HFFc6 (cell line): ENCODE data around the gene ERVFRD-1. TPM values are rescaled to one million over a fixed set of nuclear protein-coding genes. Genes with fewer than 3 reads are reported as not detected.

Experiments used
- DNase-seq: peaks from one replicate; pipeline ENCODE4 v3.0.0-alpha.2; 2018
- H3K27ac Mint-ChIP-seq: 2 replicates; pipeline ENCODE4 v1.8.0; 2020; ENCODE audit warnings: mild to moderate bottlenecking, mixed read lengths
- H3K27me3 Mint-ChIP-seq: 2 replicates; pipeline ENCODE4 v1.8.0; 2021; ENCODE audit warnings: mild to moderate bottlenecking, moderate library complexity, mixed read lengths; ENCODE audit not compliant: insufficient read depth
- H3K36me3 Mint-ChIP-seq: 2 replicates; pipeline ENCODE4 v1.8.0; 2021; ENCODE audit warnings: low read depth, mixed read lengths
- H3K4me1 Mint-ChIP-seq: 2 replicates; pipeline ENCODE4 v1.8.0; 2020; ENCODE audit warnings: low read depth, mixed read lengths
- H3K4me3 Mint-ChIP-seq: 2 replicates; pipeline ENCODE4 v1.8.0; 2020; ENCODE audit warnings: mild to moderate bottlenecking, moderate library complexity, mixed read lengths
- H3K9me3 Mint-ChIP-seq: 2 replicates; pipeline ENCODE4 v1.8.0; 2020; ENCODE audit warnings: mild to moderate bottlenecking, mixed read lengths
- CTCF ChIP-seq: fragments of 200-600 bp; sonication (generic); IDR thresholded peaks from 2 replicates; pipeline ENCODE4 v1.5.0; 2021; ENCODE audit warnings: antibody characterized with exemption, mild to moderate bottlenecking
- total RNA-seq, 6 experiments: library from RNA; stranded (reverse); fragmentation: NEBNext Ultra II Directional; extraction: Animal tissue kit (Norgen Biotek cat#: 25700); gene quantifications; 2 replicates in 1 of 6; 3 replicates in 5 of 6; pipeline ENCODE4 v1.2.3, GENCODE V29; 2021

Gene ERVFRD-1
- total RNA-seq, 6 experiments from 2014 or later: not detected

- no peak for TF ChIP-seq CTCF
- no peaks in the 10 kb centered on the region for H3K4me1 Mint-ChIP-seq
- no peaks in the 10 kb centered on the region for H3K9me3 Mint-ChIP-seq
- H3K27ac Mint-ChIP-seq: no peak overlapping the region
- H3K27me3 Mint-ChIP-seq: peaks cover 20% of the 10 kb centered on the region
- no peak for DNase-seq
- H3K36me3 Mint-ChIP-seq: no peaks in the 10 kb centered on the region
- H3K4me3 Mint-ChIP-seq: no peak overlapping the region
Observed at GRCh38 chr6:11065436-11066202, 45.9 kb downstream of the ERVFRD-1 start.

DNA sequence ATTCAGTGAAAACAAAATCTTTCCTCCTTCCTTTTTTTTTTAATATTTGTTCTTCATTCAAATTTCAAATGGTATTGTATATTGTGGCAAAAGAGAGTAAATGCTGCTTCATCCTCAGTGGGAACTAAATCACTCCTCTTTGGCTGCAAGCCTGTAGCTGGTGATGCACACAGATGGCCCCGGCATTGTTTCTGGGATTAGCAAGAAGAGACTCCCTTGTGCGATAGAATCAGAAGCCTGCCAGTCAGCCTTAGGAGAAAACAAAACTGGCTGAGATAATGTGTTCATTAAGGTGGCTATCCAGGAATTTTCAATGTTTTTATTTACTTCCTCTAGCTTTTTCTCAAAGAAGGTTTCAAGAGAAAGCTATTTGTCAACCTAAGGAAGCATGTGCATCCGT lies 46.7 kb downstream of the ERVFRD-1 start:
- Mint-ChIP-seq H3K27me3 (peaks cover 19% of the 10 kb centered on the region), H3K9me3 (no peaks in the 10 kb centered on the region), H3K36me3 (no peaks in the 10 kb centered on the region), H3K4me1 (no peaks in the 10 kb centered on the region), H3K4me3 (no peak overlapping the region), H3K27ac (no peak overlapping the region)
- DNase-seq: no peak
- TF ChIP-seq CTCF: no peak

GRCh38 chr6:11062715-11063114 lies 48.8 kb downstream of the ERVFRD-1 start:
- no peak for DNase-seq
- H3K9me3 Mint-ChIP-seq: no peaks in the 10 kb centered on the region
- no peak overlapping the region for H3K4me3 Mint-ChIP-seq
- no peaks in the 10 kb centered on the region for H3K36me3 Mint-ChIP-seq
- no peak overlapping the region for H3K27ac Mint-ChIP-seq
- no peaks in the 10 kb centered on the region for H3K4me1 Mint-ChIP-seq
- H3K27me3 Mint-ChIP-seq: peaks cover 17% of the 10 kb centered on the region
- TF ChIP-seq CTCF: no peak

DNA sequence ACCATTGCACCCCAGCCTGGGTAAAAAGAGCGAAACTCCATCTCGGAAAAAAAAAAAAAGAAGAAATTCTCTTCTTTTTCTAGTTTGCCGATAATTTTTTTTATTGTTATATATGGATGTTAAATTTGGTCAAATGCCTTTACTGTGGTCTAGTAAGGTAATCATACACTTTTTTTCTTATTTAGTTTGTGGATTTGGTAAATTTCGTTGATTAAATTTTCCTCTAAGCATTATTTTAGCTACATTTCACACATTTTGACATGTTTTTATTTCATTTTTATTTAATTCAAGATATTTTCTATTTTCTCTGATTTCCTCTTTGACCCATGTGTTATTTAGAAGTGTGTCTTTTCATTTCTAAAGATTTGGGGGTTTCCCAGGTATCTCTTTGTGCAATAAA lies 49.4 kb downstream of the ERVFRD-1 start:
- Mint-ChIP-seq H3K27ac (no peak overlapping the region), H3K9me3 (no peaks in the 10 kb centered on the region), H3K36me3 (no peaks in the 10 kb centered on the region), H3K4me3 (no peak overlapping the region), H3K4me1 (no peaks in the 10 kb centered on the region), H3K27me3 (peaks cover 17% of the 10 kb centered on the region)
- DNase-seq: no peak
- TF ChIP-seq CTCF: no peak

DNA sequence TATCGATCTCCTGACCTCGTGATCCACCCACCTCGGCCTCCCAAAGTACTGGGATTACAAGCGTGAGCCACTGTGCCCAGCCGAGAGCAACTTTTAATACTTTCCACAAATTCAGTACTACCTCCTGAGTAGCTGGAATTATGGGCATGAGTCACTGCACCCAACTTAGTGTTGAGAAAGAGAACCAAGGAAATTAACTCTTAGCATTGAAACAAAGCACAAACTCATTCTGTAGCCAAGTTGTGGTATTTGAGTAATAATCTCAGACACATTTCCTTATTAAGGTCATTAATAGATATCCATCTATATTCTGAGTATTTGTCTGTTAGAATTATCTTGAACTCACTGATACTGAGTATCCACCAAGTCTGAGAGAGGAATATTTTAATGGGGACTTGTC lies 53.1 kb downstream of the ERVFRD-1 start:
- H3K4me3 Mint-ChIP-seq: no peak overlapping the region
- no peak for DNase-seq
- 0 out of 2 replicates have a peak, but pooled peaks cover under 1% of the 10 kb centered on the region for H3K27me3 Mint-ChIP-seq
- H3K9me3 Mint-ChIP-seq: no peaks in the 10 kb centered on the region
- TF ChIP-seq CTCF: no peak
- no peaks in the 10 kb centered on the region for H3K36me3 Mint-ChIP-seq
- no peak overlapping the region for H3K27ac Mint-ChIP-seq
- H3K4me1 Mint-ChIP-seq: peaks cover 11% of the 10 kb centered on the region
